ENCODE results near the gene SEC61B. TPM values are rescaled to one million over a fixed set of nuclear protein-coding genes. Genes with fewer than 3 reads are reported as not detected.

The SEC61B gene
- total and polyA plus RNA-seq, 9 of the 15 experiments (the other 6 are each of a cell fraction or from before 2014, with no cell fraction given), result 57.8 to 262 (median 172) TPM

DNA sequence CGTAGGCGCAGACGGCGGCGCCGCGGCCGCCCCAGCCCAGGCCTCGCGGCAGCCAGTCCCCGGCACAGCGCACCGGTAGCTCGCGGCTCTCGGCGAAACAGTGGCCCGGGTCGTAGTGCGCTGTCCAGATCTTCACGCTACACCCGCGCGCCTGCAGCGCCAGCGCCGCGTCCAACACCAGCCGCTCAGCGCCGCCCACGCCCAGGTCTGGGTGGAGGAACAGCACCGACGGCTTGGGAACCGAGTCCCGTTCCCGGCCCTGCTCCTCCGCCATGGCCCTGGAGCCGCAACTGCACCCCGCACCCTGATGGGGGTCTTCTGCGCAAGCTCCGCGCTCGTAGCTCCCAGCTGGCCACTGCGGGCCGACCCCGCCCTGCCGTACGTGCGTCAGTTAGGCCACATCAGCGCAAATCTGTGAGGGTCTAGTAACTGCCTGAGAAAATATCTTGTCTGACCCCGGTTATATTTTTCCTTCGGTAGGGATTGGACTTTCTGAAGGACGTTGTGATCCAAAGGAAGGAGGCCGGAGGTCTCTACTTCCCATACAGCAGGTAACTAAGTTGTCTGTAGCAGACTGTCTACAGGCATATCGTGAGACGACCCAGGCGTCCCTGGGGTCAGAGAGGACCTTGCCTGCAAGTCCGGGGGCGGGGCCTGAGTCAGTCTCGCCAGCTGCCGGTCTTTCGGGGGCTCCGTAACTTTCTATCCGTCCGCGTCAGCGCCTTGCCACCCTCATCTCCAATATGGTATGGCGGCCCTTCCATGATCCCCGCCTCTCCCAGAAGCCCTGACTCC, at the start of gene SEC61B, which contains the start of gene ALG2 (continued):
- TF ChIP-seq ATF6 (CRISPR knock-in tag; IDR thresholded peaks at IDR 0.05) (peak; percentile 58; the same call in 1 of the 2 replicates), ZKSCAN8 (CRISPR knock-in tag; IDR thresholded peaks at IDR 0.05) (no peak), ATF1 (CRISPR knock-in tag; IDR thresholded peaks at IDR 0.05) (peak; percentile 52; the same call in 1 of the 2 replicates), ATF1 (tag; IDR thresholded peaks at IDR 0.05) (peak; percentile 94), ARID1B (IDR thresholded peaks at IDR 0.05) (0 out of 2 replicates have a peak, but pooled peaks have one; percentile 27), POLR2B (IDR thresholded peaks at IDR 0.05; ENCODE audit: low read depth, partially characterized antibody) (peak; percentile 86), FOXK1 (CRISPR knock-in tag; IDR thresholded peaks at IDR 0.05; ENCODE audit: borderline replicate concordance) (peak; percentile 29; the same call in 1 of the 2 replicates), MEIS2 (IDR thresholded peaks at IDR 0.05; ENCODE audit: partially characterized antibody) (peak; percentile 44), HMG20B (CRISPR knock-in tag; IDR thresholded peaks at IDR 0.05) (no peak), SP1 (CRISPR knock-in tag; IDR thresholded peaks at IDR 0.05) (peak; percentile 85), ZBTB7A (IDR thresholded peaks at IDR 0.05; ENCODE audit: borderline replicate concordance, control insufficient read depth, low read depth, low read length) (peak; percentile 91), YY1 (IDR thresholded peaks at IDR 0.05; ENCODE audit: borderline replicate concordance in 1 of 3, control insufficient read depth in 1 of 3, extremely low read depth in 1 of 3, insufficient read depth in 3 of 3, insufficient read length in 1 of 3, insufficient replicate concordance in 2 of 3, low read depth in 1 of 3, low read length in 2 of 3) (peak; percentile 30 to 81 (median 65)), HDAC3 (IDR thresholded peaks at IDR 0.05; ENCODE audit: borderline replicate concordance, partially characterized antibody) (peak; percentile 58), DMBX1 (CRISPR knock-in tag; IDR thresholded peaks at IDR 0.05; ENCODE audit: borderline replicate concordance) (no peak), ZNF224 (CRISPR knock-in tag; IDR thresholded peaks at IDR 0.05) (no peak), DACH1 (IDR thresholded peaks at IDR 0.05; ENCODE audit: partially characterized antibody) (peak; percentile 98)
- TF ChIP-seq, protein P1, sequence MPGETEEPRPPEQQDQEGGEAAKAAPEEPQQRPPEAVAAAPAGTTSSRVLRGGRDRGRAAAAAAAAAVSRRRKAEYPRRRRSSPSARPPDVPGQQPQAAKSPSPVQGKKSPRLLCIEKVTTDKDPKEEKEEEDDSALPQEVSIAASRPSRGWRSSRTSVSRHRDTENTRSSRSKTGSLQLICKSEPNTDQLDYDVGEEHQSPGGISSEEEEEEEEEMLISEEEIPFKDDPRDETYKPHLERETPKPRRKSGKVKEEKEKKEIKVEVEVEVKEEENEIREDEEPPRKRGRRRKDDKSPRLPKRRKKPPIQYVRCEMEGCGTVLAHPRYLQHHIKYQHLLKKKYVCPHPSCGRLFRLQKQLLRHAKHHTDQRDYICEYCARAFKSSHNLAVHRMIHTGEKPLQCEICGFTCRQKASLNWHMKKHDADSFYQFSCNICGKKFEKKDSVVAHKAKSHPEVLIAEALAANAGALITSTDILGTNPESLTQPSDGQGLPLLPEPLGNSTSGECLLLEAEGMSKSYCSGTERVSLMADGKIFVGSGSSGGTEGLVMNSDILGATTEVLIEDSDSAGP (CRISPR knock-in tag; IDR thresholded peaks at IDR 0.05), result no peak
- TF ChIP-seq, protein P2, sequence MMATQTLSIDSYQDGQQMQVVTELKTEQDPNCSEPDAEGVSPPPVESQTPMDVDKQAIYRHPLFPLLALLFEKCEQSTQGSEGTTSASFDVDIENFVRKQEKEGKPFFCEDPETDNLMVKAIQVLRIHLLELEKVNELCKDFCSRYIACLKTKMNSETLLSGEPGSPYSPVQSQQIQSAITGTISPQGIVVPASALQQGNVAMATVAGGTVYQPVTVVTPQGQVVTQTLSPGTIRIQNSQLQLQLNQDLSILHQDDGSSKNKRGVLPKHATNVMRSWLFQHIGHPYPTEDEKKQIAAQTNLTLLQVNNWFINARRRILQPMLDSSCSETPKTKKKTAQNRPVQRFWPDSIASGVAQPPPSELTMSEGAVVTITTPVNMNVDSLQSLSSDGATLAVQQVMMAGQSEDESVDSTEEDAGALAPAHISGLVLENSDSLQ (IDR thresholded peaks at IDR 0.05), result peak; percentile 84
- TF ChIP-seq, protein P3, sequence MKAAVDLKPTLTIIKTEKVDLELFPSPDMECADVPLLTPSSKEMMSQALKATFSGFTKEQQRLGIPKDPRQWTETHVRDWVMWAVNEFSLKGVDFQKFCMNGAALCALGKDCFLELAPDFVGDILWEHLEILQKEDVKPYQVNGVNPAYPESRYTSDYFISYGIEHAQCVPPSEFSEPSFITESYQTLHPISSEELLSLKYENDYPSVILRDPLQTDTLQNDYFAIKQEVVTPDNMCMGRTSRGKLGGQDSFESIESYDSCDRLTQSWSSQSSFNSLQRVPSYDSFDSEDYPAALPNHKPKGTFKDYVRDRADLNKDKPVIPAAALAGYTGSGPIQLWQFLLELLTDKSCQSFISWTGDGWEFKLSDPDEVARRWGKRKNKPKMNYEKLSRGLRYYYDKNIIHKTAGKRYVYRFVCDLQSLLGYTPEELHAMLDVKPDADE (conservative IDR thresholded peaks at IDR 0.05; ENCODE audit: control insufficient read depth, low read depth, low read length), result peak; percentile 63; the same call in 1 of the 2 replicates
